GM19395 (cell line): ENCODE data around the gene CCDC169.
"Not testable (repeated sequence)": the region's sequence is repeated elsewhere in the genome, so short reads cannot be mapped to it uniquely, and the experiment has no call there.

ENCODE experiments used
- ATAC-seq: cut with Tn5 transposase; IDR thresholded peaks from one replicate; pipeline ENCODE4 v1.9.1; 2021; ENCODE audit warnings: mild to moderate bottlenecking, moderate library complexity; ENCODE audit not compliant: unreplicated experiment

The CCDC169 gene

GRCh38 chr13:36319793-36320192 is 22.2 kb upstream of the CCDC169 start:
- not testable (repeated sequence) for ATAC-seq

DNA sequence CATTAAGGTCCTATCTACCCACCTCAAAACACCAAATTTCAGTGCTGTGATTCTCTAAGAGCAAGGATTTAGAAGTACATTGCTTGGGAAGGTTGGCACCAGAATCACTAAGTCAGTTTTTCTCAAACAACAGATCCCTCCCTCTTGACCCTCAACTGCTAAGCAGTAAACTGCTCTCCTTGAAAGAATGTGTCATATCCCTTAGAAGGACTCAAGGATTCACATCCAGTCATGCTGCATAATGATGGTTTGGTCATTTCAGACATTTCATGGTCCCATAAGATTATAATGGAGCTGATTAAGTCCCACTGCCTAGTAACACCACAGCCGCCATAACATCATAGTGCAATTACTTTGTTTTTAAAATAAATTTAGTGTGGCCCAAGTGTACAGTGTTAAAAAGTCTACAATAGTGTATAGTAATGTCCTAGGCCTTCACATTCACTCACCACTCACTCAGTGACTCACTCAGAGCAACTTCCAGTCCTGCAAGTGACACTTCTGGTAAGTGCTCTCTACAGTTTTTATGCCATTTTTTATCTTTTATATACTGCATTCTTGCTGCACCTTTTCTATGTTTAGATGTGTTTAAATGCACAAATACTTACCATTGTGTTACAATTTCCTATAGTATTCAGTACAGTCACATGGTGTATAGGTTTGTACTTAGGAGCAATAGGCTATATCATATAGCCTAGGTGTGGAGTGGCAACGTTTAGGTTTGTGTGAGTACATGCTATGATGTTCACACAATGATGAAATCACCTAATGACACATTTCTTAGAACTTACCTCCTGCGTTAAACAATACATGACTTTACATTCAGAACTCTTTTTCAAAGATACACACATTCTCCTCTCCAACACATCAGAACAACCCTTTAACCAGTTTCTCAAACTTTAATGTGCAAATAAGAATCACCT is 15.7 kb upstream of the CCDC169 start:
- no peak for ATAC-seq

DNA sequence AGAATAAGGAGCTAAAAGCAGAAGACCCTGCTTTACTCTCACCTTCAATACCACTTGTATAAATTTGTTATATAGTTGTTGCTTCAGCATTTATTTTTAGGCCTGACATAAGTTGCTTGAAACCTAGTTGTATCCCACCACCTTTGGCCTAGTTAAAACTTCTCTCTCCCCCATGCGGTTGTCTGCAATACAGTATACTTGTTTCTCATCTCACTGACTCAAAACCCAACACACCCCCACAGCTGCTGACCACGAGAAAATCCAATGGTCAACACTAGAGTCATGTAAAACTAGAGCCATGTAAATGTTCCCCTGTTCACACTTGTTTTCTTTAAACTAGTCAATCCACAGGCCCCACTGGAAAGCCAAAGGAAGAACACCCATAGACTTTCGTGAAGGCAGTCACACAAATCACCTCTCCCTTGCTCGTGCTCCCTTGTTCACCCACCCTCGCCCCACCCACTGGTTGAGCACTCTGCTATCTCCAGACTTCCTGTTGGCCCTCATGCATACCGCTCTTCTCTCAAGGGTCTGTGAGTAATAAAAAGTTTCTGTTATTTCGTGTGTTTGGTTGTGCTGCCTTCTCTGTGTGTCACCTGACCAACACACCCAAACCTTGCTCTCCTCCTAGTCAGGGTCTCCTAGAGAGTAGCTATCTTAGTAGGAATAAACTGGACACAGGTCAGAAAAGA is 12.9 kb upstream of the CCDC169 start:
- no peak for ATAC-seq

DNA sequence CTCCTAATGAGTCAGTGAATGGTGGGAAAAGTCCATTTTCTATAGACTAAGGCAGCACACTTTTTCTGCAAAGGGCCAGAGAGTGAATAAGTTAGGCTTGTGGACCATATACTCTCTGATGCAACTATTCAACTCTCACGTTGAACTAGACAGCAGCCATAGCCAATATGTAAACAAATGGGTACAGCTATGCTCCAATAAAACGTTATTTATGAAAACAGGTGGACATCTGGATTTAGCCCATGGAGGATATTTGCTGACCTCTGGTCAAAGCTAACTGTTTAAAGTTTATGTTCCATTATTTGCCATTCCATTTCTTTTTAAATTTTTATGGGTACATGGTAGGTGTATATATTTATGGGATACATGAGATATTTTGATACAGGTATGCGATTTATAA is 4.7 kb upstream of the CCDC169 start:
- no peak for ATAC-seq

DNA sequence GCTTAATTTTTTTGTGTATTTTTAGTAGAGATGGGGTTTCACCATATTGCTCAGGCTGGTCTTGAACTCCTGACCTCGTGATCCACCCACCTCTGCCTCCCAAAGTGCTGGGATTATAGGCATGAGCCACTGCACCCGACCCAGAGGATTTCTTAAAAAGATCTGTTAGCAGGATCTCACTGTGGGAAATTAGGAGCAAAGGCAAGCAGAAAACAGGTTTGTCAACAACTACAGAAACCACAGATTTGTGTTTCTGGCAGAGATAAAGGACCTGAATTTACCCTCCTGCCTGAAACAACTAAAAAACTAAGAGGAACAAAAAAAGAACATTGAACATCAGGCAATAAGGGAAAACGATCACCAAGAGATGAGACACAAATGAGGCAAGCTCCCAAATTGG is 1.9 kb upstream of the CCDC169 start:
- not testable (repeated sequence) for ATAC-seq

- ATAC-seq, result no peak
Observed at GRCh38 chr13:36298535-36299068, 988 bp upstream of the CCDC169 start.

GRCh38 chr13:36294096-36294495 is 3.5 kb downstream of the CCDC169 start:
- ATAC-seq, result no peak

DNA sequence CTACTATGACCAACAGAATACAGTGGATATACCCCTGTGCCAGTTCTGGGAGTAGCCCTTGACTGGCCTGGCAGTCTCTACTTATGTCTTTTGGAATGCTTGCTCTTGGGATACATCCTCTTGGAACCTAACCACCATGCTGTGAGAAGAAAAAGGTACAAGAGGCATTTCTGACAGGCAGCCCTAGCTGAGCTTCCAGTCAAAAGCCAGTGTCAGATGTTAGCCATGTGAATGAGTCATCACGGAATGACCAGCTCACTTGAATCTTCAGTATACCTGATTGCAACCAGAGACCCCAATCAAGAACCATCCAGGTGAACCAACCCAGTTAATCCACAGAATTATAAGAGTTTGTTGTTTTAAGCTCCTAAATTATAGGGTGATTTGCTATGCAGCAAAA is 4.1 kb downstream of the CCDC169 start:
- ATAC-seq, result no peak

- no peak for ATAC-seq
Observed at GRCh38 chr13:36288794-36289391, 8.7 kb downstream of the CCDC169 start.

GRCh38 chr13:36286006-36286405 is 11.6 kb downstream of the CCDC169 start:
- no peak for ATAC-seq

- no peak for ATAC-seq
Observed at GRCh38 chr13:36282821-36283432, 14.7 kb downstream of the CCDC169 start.

GRCh38 chr13:36275190-36276002 is 22.2 kb downstream of the CCDC169 start:
- no peak for ATAC-seq

DNA sequence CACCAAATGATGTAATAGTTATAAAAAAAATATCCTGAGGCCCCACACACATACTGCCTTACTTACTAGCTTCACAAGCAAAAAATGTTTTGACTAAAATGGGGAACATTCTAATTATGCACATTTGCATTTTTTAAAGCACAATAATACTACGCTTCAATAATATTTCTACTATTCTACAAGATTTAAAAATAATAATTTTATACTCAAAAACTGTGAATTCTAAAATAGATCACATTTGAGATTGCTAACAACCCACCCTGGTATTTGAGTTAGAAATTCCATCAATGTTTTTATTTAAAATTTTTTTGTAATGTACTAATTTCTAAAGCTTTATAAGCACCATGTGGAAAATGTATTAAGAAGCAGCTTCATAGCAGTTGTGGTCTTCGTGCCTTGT is 24.2 kb downstream of the CCDC169 start:
- ATAC-seq, result no peak

DNA sequence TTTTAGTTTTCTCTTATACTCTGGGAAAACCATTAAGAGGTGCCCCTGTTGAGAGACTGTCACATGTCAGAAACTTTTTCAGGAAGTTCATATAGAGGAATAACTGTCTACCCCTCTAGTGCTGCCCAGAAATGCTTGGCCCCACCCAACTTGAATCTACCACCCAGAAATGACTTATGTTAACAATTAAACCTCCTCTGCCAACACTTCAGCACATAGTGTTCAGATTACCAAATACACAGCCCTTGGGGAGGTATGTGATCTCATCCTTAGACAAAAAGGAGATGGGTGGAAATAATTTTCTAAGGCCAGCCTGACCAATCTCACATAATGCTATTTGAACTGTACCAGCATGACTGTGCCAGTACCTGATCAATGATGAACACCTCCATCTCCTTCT is 35.6 kb downstream of the CCDC169 start:
- ATAC-seq, result no peak

DNA sequence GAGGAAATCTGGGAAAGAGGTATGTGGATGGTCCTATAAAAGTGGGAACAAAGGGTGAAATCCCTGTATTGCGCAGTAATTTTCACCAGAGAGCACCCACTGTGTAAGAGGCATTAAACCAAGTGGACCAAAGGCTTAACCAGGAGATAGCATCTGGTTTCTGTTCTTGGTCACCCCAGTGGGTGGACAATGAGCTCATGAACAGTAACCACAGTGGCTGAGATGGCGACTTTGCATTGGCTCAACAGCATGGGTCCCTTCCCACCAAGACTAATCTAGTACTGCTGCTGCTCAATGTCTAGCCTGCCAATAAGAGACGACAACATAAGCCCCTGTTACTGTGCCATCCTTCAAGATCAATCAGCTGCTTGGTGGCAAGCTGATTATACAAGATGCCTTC is 36.6 kb downstream of the CCDC169 start:
- ATAC-seq, result no peak

GRCh38 chr13:36259361-36260137 is 38.1 kb downstream of the CCDC169 start:
- no peak for ATAC-seq

DNA sequence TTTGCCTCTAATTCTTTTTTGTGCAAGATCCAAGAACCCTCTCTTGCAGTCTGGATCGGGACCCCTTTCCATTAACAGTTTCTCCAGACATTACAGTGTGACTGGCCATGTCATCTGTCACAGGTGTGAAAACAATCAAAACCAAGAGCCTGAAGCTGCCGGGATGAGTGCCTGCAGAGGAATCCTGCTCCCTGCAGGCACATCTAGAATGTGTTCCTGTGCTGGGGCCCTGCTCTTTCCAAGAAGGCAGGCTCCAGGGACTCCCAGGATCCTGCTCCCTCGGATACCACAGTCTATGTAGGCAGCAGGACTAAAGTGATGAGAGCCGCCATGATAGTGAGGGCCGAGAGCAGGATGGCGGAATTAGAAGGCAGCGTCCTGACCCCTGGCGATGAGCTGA is 38.8 kb downstream of the CCDC169 start:
- ATAC-seq, result no peak

DNA sequence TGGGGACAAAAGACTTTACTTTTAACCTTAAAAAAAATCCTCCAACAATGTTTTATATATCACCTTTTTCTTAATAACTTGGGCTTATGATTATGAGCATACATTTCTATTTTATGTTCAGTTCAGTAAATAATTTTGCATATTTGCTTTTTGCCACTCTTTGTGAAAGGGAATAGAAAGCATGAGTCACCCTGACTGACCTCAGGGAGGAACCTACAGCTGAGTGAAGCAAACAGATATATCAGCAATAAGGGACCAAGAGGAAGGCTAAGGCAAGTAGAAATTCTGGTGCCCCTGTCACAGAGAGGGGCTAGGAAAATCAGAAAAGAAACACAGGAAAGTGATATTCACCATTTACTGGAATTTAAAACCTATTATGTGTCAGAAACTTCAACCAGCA is 46.1 kb downstream of the CCDC169 start:
- no peak for ATAC-seq

DNA sequence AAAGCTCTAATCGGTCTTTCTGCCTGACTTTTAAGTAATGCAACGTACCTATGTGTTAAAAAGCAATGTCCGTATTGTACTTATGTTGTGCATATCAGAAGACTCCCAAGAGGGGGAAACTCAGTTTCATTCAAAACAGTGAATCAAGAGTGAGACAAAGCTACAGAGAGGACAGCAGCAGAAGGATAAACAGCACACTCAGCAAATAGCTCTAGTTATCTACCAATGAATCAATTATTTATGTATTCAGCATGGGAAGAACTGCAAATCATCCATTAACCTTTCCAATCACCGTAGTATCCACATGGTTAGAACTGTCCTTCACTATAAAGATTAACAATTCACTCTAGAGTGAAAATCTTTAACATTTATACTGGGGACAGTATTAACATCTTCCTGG is 46.6 kb downstream of the CCDC169 start:
- no peak for ATAC-seq

DNA sequence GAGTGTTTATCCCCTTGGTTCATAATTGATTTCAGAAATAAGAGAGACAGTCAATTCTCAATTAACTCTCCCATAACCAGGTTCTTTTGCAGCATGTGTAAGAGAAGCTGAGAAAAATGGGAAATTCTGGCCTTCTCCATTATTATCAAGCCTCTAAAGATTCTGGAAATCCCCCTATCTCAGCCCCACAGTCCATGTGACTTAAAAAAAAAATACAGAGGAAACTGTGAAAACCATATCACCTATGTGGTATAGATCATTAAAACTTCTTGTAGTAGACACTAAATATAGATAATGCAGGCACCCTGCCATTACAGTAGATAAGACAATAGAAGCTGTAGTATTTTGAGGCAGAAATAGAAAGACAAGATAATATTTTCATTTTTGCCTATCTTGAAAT is 48.9 kb downstream of the CCDC169 start:
- ATAC-seq, result no peak
